ENCODE data around the gene TSC2.
"Not testable (repeated sequence)": the region's sequence is repeated elsewhere in the genome, so short reads cannot be mapped to it uniquely, and the experiment has no call there.

The TSC2 gene

GRCh38 chr16:2084895-2085625, 37.3 kb downstream of the TSC2 start:
- no peak for DNase-seq

GRCh38 chr16:2085669-2086068, 37.9 kb downstream of the TSC2 start:
- DNase-seq: no peak

- DNase-seq: no peak
These were observed 38.4 kb downstream of the TSC2 start for GRCh38 chr16:2086106-2086742.

- no peak for DNase-seq
These were observed 39.3 kb downstream of the TSC2 start for GRCh38 chr16:2086812-2087747.

GRCh38 chr16:2087748-2088631, 40.2 kb downstream of the TSC2 start:
- DNase-seq: no peak

GRCh38 chr16:2088759-2089358, 41.1 kb downstream of the TSC2 start:
- DNase-seq: no peak

- no peak for DNase-seq
These were observed 42.1 kb downstream of the TSC2 start for GRCh38 chr16:2089706-2090480.

GRCh38 chr16:2090481-2090776, 42.6 kb downstream of the TSC2 start:
- no peak for DNase-seq

GRCh38 chr16:2090777-2091546, 43.2 kb downstream of the TSC2 start:
- peak; percentile 90 for DNase-seq

- peak; percentile 75 for DNase-seq
These were observed 43.9 kb downstream of the TSC2 start for GRCh38 chr16:2091547-2092255.

GRCh38 chr16:2092256-2092620, 44.5 kb downstream of the TSC2 start:
- no peak for DNase-seq

- DNase-seq: no peak
These were observed 45.1 kb downstream of the TSC2 start for GRCh38 chr16:2092866-2093265.

GRCh38 chr16:2093793-2094192, 46.0 kb downstream of the TSC2 start:
- DNase-seq: no peak

- DNase-seq: no peak
These were observed 47.6 kb downstream of the TSC2 start for GRCh38 chr16:2095315-2095853.

GRCh38 chr16:2095918-2096582, 48.3 kb downstream of the TSC2 start:
- no peak for DNase-seq

GRCh38 chr16:2096853-2097595, 49.2 kb downstream of the TSC2 start:
- DNase-seq: no peak

- not testable (repeated sequence) for DNase-seq
These were observed 49.9 kb downstream of the TSC2 start for GRCh38 chr16:2097689-2098088.

GRCh38 chr16:2101581-2101980, 53.8 kb downstream of the TSC2 start:
- not testable (repeated sequence) for DNase-seq
